ENCODE results near the gene MTMR4.

Gene MTMR4

DNA sequence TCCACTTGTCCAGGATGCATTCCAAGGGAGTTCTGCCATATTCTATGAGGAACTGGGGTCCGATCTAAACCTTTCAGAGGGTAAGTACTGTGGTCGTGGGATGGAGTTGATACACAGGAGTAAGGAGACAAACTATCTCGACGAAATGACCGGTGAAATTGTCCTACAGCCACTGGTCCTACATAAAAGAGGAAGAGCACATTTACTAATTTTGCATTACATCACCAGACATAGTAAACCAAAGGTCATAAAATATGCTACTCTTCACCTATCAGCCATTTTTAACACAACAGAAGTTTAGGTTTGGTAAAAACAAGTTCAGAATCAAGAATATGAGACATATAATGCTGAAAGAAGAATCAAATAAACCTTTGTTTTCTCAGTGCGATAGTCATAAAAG lies 34.3 kb downstream of the MTMR4 start:
- TF ChIP-seq, protein P1, sequence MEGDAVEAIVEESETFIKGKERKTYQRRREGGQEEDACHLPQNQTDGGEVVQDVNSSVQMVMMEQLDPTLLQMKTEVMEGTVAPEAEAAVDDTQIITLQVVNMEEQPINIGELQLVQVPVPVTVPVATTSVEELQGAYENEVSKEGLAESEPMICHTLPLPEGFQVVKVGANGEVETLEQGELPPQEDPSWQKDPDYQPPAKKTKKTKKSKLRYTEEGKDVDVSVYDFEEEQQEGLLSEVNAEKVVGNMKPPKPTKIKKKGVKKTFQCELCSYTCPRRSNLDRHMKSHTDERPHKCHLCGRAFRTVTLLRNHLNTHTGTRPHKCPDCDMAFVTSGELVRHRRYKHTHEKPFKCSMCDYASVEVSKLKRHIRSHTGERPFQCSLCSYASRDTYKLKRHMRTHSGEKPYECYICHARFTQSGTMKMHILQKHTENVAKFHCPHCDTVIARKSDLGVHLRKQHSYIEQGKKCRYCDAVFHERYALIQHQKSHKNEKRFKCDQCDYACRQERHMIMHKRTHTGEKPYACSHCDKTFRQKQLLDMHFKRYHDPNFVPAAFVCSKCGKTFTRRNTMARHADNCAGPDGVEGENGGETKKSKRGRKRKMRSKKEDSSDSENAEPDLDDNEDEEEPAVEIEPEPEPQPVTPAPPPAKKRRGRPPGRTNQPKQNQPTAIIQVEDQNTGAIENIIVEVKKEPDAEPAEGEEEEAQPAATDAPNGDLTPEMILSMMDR (IDR thresholded peaks at IDR 0.05; ENCODE audit: insufficient read depth, low read length, missing control alignments) = no peak
- CTCF ChIA-PET = no interaction called here
- no peak overlapping the region for H3K4me3 ChIP-seq (ENCODE audit: low read depth, low read length)
- DNase-seq (ENCODE audit: low read depth, low spot score) = no peak
- POLR2A ChIA-PET = no interaction called here

DNA sequence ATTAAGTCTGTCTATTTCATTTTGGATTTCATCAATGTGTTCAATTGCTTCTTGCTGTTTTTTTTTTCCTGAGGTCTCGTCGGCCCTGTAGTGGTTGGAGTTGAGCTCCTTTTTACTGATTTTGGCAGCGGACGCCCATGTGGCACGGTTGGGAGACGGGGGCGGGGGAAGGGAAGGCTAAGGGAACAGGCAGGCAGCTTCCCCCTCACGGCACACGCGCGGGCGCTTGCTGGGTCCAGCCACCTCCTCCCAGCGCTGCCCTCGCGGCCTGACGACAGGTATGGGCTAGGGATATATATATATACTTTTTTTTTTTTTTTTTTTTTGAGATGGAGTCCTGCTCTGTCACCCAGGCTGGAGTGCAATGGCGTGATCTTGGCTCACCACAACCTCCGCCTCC lies 37.6 kb downstream of the MTMR4 start:
- TF ChIP-seq, protein P1 (IDR thresholded peaks at IDR 0.05; ENCODE audit: insufficient read depth, low read length, missing control alignments) = no peak
- POLR2A ChIA-PET = no interaction called here
- CTCF ChIA-PET = no interaction called here

DNA sequence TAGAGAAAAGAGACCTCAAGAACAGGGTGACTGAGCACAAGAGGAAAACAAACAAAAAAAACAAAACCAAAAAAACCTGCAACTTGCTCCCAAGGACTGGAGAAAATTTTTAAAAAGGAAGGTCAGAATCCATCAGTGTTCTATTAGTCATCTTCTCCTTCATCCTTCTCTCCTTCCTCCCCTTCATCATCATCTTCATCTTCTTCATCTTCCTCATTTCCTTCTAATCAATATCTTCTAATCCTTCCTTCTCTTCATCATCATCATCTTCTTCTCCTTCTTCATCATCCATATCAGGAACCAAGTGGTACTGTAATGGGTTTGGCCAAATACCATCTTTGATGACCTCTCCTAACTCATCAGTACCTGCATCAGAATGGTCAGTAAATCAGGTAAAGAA lies 38.5 kb downstream of the MTMR4 start:
- CTCF ChIA-PET = no interaction called here
- TF ChIP-seq, protein P1 (IDR thresholded peaks at IDR 0.05; ENCODE audit: insufficient read depth, low read length, missing control alignments) = no peak
- H3K4me3 ChIP-seq (ENCODE audit: low read depth, low read length) = no peak overlapping the region
- POLR2A ChIA-PET = no interaction called here
- no peak for DNase-seq (ENCODE audit: low read depth, low spot score)

More for the DNA sequence above, 37.6 kb downstream of the MTMR4 start:
- no peak overlapping the region for H3K4me3 ChIP-seq (ENCODE audit: low read depth, low read length)
- no peak for DNase-seq (ENCODE audit: low read depth, low spot score)

DNA sequence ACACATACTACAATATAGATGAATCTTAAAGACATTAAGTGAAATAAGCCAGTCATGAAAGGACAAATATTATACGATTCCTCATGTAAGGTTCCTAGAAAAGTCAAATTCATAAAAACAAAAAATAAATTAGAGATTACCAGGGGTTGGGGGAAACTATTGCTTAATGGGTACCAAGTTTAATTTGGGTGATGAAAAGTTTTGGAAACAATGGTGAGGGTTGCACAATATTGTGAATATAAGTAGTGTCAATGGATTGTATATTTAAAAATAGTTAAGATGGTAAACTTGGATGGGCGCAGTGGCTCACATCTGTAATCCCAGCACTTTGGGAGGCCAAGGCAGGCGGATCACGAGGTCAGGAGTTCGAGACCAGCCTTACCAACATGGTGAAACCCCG lies 44.1 kb downstream of the MTMR4 start:
- TF ChIP-seq, protein P1 (IDR thresholded peaks at IDR 0.05; ENCODE audit: insufficient read depth, low read length, missing control alignments) = no peak
- no peak for DNase-seq (ENCODE audit: low read depth, low spot score)
- CTCF ChIA-PET = no interaction called here
- POLR2A ChIA-PET = no interaction called here
- no peak overlapping the region for H3K4me3 ChIP-seq (ENCODE audit: low read depth, low read length)

DNA sequence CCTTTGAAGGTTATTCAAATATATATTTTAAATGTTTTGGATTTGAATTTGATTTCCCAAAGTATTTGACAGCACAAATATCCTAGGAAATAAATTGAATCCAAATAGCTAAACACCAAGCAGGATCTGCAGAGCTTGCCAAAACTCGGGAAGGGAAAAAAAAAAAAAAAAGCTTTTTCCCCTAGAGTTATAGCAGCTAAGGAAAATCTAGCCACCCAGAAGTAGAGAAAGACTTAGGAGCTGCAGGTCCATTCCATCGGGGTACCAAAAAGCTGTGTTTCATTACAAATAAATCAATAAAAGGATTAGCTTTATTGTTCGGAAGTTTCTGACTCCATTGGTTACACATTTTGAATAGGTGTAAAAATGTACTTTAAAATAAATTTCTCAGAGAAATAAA lies 45.5 kb downstream of the MTMR4 start:
- ChIA-PET POLR2A (no interaction called here), CTCF (interaction anchor here (1.5 kb wide), 1 partner anchor 152 kb away, joined by 5 read pairs; no protein-coding TSS in a partner anchor)
- TF ChIP-seq, protein P1 (IDR thresholded peaks at IDR 0.05; ENCODE audit: insufficient read depth, low read length, missing control alignments) = no peak
- no peak for DNase-seq (ENCODE audit: low read depth, low spot score)
- no peak overlapping the region for H3K4me3 ChIP-seq (ENCODE audit: low read depth, low read length)

DNA sequence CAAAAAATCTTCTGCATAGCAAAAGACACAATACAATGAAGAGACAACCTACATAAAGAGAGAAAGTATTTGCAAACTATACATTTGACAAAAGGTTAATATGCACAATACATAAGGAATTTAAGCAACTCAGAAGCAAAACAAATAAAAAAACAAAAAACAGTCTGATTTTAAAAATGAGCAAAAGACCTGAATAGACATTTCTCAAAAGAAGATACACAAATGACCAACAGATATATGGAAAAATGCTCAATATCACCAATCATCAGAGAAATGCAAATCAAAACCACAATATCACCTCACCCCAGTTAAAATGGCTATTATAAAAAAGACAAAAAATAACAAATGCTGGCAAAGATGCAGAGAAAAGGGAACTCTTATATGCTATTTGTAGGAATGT lies 58.9 kb downstream of the MTMR4 start:
- POLR2A ChIA-PET = no interaction called here

More for the DNA sequence above, 58.9 kb downstream of the MTMR4 start:
- no peak overlapping the region for H3K4me3 ChIP-seq (ENCODE audit: low read depth, low read length)
- CTCF ChIA-PET = no interaction called here
- TF ChIP-seq, protein P1 (IDR thresholded peaks at IDR 0.05; ENCODE audit: insufficient read depth, low read length, missing control alignments) = no peak
- no peak for DNase-seq (ENCODE audit: low read depth, low spot score)
